Measurements from ENCODE around the gene SRD5A1.

- TF ChIP-seq GATA3 (IDR thresholded peaks at IDR 0.05; ENCODE audit: low read depth, low read length) (no peak), GATA2 (IDR thresholded peaks at IDR 0.05; ENCODE audit: low read depth, low read length) (no peak)
Observed at GRCh38 chr5:6601271-6601670, 32.0 kb upstream of the SRD5A1 start.

All from SH-SY5Y (cell line).